HepG2 (cell line): ENCODE results near the gene USP35. TPM values are rescaled to one million over a fixed set of nuclear protein-coding genes. Genes with fewer than 3 reads are reported as not detected.

Experiments used
- ATAC-seq: fragments of 200-7000 bp; cut with Tn5 transposase; 3 replicates; pipeline ENCODE4 v1.9.1; 2020; ENCODE audit warnings: mild to moderate bottlenecking, moderate library complexity
- BruUV-seq: library from RNA; stranded (reverse); fragments of 400-500 nt; replicated peaks from 2 replicates; lab custom pipeline; 2021; lab: Mats Ljungman, UMichigan
- CTCF ChIA-PET: fragments of 300-600 bp; formaldehyde crosslinking; extraction: SDS; loops from one replicate; lab custom pipeline; 2021; ENCODE audit warnings: low total read pairs, inconsistent platforms, low intra/inter-chr PET ratio; lab: Yijun Ruan, JAX
- POLR2A ChIA-PET: fragments of 350-600 bp; sonication (Branson Sonifier 250); formaldehyde crosslinking; loops from one replicate; lab custom pipeline; 2020; ENCODE audit warnings: antibody characterized with exemption, inconsistent platforms; lab: Yijun Ruan, JAX
- DNase-seq: peaks from one replicate; pipeline ENCODE4 v3.0.0-alpha.2; 2015; ENCODE audit warnings: low spot score
- FAIRE-seq: peaks from 3 replicates; lab custom pipeline; 2011; peaks lifted over from hg19 to GRCh38; lab: Jason Lieb, UNC
- H2AFZ ChIP-seq: one replicate; pipeline ENCODE4 v1.6.1; 2011; ENCODE audit warnings: low read length, inconsistent platforms
- H3K27ac ChIP-seq: fragments of 300-600 bp; 3 replicates; pipeline ENCODE4 v1.8.0; 2011; ENCODE audit warnings: mixed run types, mild to moderate bottlenecking, mixed read lengths, low read length, inconsistent platforms; ENCODE audit not compliant: insufficient read depth; ENCODE audit errors: extremely low read length
- H3K27me3 ChIP-seq, 2 experiments: fragments of 200-600 bp in 1 of 2; 2 replicates in 1 of 2; 3 replicates in 1 of 2; pipeline versions ENCODE4 v1.6.0 to v1.8.0; 2011; ENCODE audit warnings: low read length in 2 of 2, mild to moderate bottlenecking in 2 of 2, moderate library complexity in 2 of 2, inconsistent platforms in 1 of 2; ENCODE audit not compliant: insufficient read depth in 2 of 2, control insufficient read depth in 1 of 2
- H3K36me3 ChIP-seq, 2 experiments: fragments of 200-600 bp in 1 of 2; replicated peaks in 1 of 2; 2 replicates in 1 of 2; 3 replicates in 1 of 2; pipeline versions ENCODE4 v1.5.1 to v1.8.0; 2011; ENCODE audit warnings: low read length in 2 of 2, inconsistent platforms in 1 of 2; ENCODE audit not compliant: insufficient read depth in 2 of 2, control insufficient read depth in 1 of 2
- H3K4me1 ChIP-seq: 2 replicates; pipeline ENCODE4 v1.5.1; 2012; ENCODE audit warnings: low read length, inconsistent platforms; ENCODE audit not compliant: insufficient read depth
- H3K4me2 ChIP-seq: 2 replicates; pipeline ENCODE4 v1.6.0; 2011; ENCODE audit warnings: low read depth, low read length, inconsistent platforms
- H3K4me3 ChIP-seq, 3 experiments: fragments of 200-600 bp in 1 of 3; sonication (generic), shearing (Covaris generic) in 1 of 3; replicated peaks in 1 of 3; 2 replicates each; pipeline ENCODE4 v1.5.1; 2011 to 2016; ENCODE audit warnings: low read length in 3 of 3, inconsistent platforms in 2 of 3, low read depth in 2 of 3, mild to moderate bottlenecking in 2 of 3, control low read depth in 1 of 3, mixed read lengths in 1 of 3; ENCODE audit not compliant: insufficient read depth in 1 of 3
- H3K79me2 ChIP-seq: one replicate; pipeline ENCODE4 v1.6.1; 2011; ENCODE audit warnings: low read length, inconsistent platforms; ENCODE audit not compliant: insufficient read depth
- H3K9ac ChIP-seq: 2 replicates; pipeline ENCODE4 v1.6.0; 2011; ENCODE audit warnings: mild to moderate bottlenecking, low read depth, low read length, inconsistent platforms; ENCODE audit not compliant: insufficient read depth
- H3K9me3 ChIP-seq: 2 replicates; pipeline ENCODE4 v1.5.1; 2012; ENCODE audit warnings: mild to moderate bottlenecking, low read length
- H4K20me1 ChIP-seq: 2 replicates; pipeline ENCODE4 v1.6.0; 2011; ENCODE audit warnings: inconsistent platforms, mild to moderate bottlenecking, low read length, moderate library complexity; ENCODE audit not compliant: insufficient read depth
- AFF4 ChIP-seq: sonication (generic); formaldehyde crosslinking; IDR thresholded peaks from 2 replicates; pipeline ENCODE4 v1.4.0; 2020; ENCODE audit warnings: missing genetic modification reagents
- GATAD2A ChIP-seq: IDR thresholded peaks from 2 replicates; pipeline ENCODE4 v1.6.1; 2016
- KLF11 ChIP-seq: IDR thresholded peaks from 2 replicates; pipeline ENCODE4 v1.6.1; 2016; ENCODE audit warnings: missing compliant biosample characterization
- MBD4 ChIP-seq: IDR thresholded peaks from 2 replicates; pipeline ENCODE4 v1.6.1; 2012; ENCODE audit warnings: low read length, inconsistent platforms, borderline replicate concordance
- ONECUT2 ChIP-seq: sonication (generic); formaldehyde crosslinking; IDR thresholded peaks from 2 replicates; pipeline ENCODE4 v1.4.0; 2020; ENCODE audit warnings: missing genetic modification reagents
- PCBP2 ChIP-seq: fragments of 200-400 bp; formaldehyde crosslinking; optimal IDR thresholded peaks from 2 replicates; pipeline ENCODE3; 2018; ENCODE audit warnings: low read length, low read depth; ENCODE audit not compliant: poor library complexity, severe bottlenecking
- PPARG ChIP-seq: conservative IDR thresholded peaks from 2 replicates; pipeline ENCODE4 v1.6.1; 2016; ENCODE audit warnings: missing biosample characterization, missing genetic modification reagents
- RBFOX2 ChIP-seq: fragments of 200-400 bp; formaldehyde crosslinking; IDR thresholded peaks from 2 replicates; pipeline ENCODE4 v1.6.1; 2017; ENCODE audit warnings: low read depth, mild to moderate bottlenecking, low read length
- RBM22 ChIP-seq: fragments of 200-400 bp; formaldehyde crosslinking; optimal IDR thresholded peaks from 2 replicates; pipeline ENCODE3; 2017; ENCODE audit warnings: mild to moderate bottlenecking, low read length, moderate library complexity
- ZBTB8A ChIP-seq: sonication (generic); formaldehyde crosslinking; IDR thresholded peaks from 2 replicates; pipeline ENCODE4 v1.4.0; 2020; ENCODE audit warnings: mild to moderate bottlenecking, low read depth, missing genetic modification reagents, borderline replicate concordance
- ZC3H13 ChIP-seq: sonication (generic); formaldehyde crosslinking; IDR thresholded peaks from 2 replicates; pipeline ENCODE4 v1.8.1; 2023; ENCODE audit warnings: mild to moderate bottlenecking, missing genetic modification reagents, moderate library complexity
- ZNF18 ChIP-seq: sonication (generic); formaldehyde crosslinking; IDR thresholded peaks from 2 replicates; pipeline ENCODE4 v1.8.0; 2022; ENCODE audit warnings: mild to moderate bottlenecking, missing genetic modification reagents; ENCODE audit not compliant: insufficient replicate concordance
- ZNF704 ChIP-seq: sonication (generic); formaldehyde crosslinking; IDR thresholded peaks from 2 replicates; pipeline ENCODE4 v1.8.1; 2023; ENCODE audit warnings: mild to moderate bottlenecking, inconsistent platforms, moderate library complexity, missing genetic modification reagents, borderline replicate concordance
- ZUFSP ChIP-seq: sonication (generic); formaldehyde crosslinking; IDR thresholded peaks from 2 replicates; pipeline ENCODE4 v1.9.0; 2021; ENCODE audit warnings: missing genetic modification reagents, mild to moderate bottlenecking, borderline replicate concordance
- WGBS: methylation state at CpG from one replicate; pipeline ENCODE4 v1.1.6; 2017; ENCODE audit warnings: low lambda C conversion rate; 5-methylcytosine and 5-hydroxymethylcytosine counted together
- in situ Hi-C: cut with HindIII; loops from 2 replicates; pipeline ENCODE4 v1.10.0; 2017; ENCODE audit warnings: low pct_unique_long_range_greater_than_20kb; ENCODE audit not compliant: extremely low pct_ligation_motif_present
- intact Hi-C: fragments of 100-400 bp; cut with micrococcal nuclease; formaldehyde crosslinking; loops from one replicate; pipeline ENCODE4 v1.10.0; 2022; ENCODE audit not compliant: unreplicated experiment
- polyA plus RNA-seq, 8 experiments: library from polyadenylated mRNA; depleted of rRNA in 3 of 8; stranded (reverse) in 7 of 8; unstranded in 1 of 8; fragments of >200 nt; fragmentation: Illumina TruSeq in 4 of 8; extraction: Trizol in 4 of 8; gene quantifications; 2 replicates each; pipeline versions ENCODE4 v1.2.1 to v1.2.3, GENCODE V29; 2011 to 2016; ENCODE audit warnings: low read depth in 4 of 8, missing spikeins in 1 of 8, mixed read lengths in 1 of 8; ENCODE audit not compliant: insufficient read depth in 1 of 8
- total RNA-seq, 5 experiments: library from RNA; depleted of rRNA; stranded (reverse); fragments of >200 nt; fragmentation: Illumina TruSeq; extraction: Trizol; gene quantifications; 2 replicates each; pipeline ENCODE4 v1.2.3, GENCODE V29; 2016; ENCODE audit warnings: low read depth in 1 of 5
- TF ChIP-seq, protein P1 (sequence below): sonication (generic); formaldehyde crosslinking; IDR thresholded peaks from 2 replicates; pipeline ENCODE4 v1.5.1; 2020; ENCODE audit warnings: mild to moderate bottlenecking, missing genetic modification reagents, moderate library complexity

The USP35 gene
- total and polyA plus RNA-seq, 2 of the 13 experiments (the other 11 are each of a cell fraction or from before 2014, with no cell fraction given), result 4.6 to 7.7 TPM

DNA sequence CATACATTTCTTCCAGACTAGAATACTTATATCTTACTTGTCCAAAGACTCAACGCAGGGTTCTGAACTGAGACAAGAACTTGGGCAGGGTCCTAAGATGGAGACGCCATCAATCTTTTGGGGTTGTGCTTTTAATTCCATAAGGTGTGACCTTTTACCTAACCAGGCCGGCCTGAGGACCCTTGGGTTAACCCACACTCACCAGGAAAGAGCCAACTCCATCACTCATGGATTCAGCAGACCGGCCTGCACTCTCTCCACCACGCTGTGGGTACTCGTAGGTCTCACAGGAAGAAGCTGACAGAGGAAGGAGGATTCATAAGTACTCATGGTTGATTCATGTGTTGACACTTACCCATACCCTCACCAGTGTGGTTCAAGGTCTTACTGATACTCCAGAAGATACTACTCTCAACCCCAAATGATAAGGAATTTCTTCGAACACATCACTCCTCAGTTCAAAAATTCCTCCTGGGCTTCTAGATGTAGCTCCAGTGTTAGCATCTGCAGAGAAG is 36.2 kb downstream of the USP35 start:
- H3K27ac ChIP-seq, result no peak overlapping the region
- no peak overlapping the region for H3K9ac ChIP-seq
- no TSS peak for BruUV-seq
- no peak overlapping the region for H2AFZ ChIP-seq
- peaks cover 17 to 38% of the 10 kb centered on the region in 2 experiments for H3K36me3 ChIP-seq
- ATAC-seq (no peak), FAIRE-seq (no peak), DNase-seq (no peak)
- H3K79me2 ChIP-seq, result no peaks in the 10 kb centered on the region
- no peak overlapping the region for H3K4me3 ChIP-seq
- ChIA-PET CTCF (no interaction called here), POLR2A (no interaction called here)
- intact Hi-C loops, result no loop called here
- in situ Hi-C loops, result loop anchor here (5.0 kb wide), 2 partner anchors 192 to 337 kb away; partner anchors contain the start of gene GAB2
- H3K27me3 ChIP-seq, result no peaks in the 10 kb centered on the region
- 96% methylated on average over 7 of the region's 7 CpGs for WGBS
- no peak overlapping the region for H3K4me2 ChIP-seq
- no peaks in the 10 kb centered on the region for H3K9me3 ChIP-seq
- H4K20me1 ChIP-seq, result no peaks in the 10 kb centered on the region
- peaks cover 13% of the 10 kb centered on the region for H3K4me1 ChIP-seq
- TF ChIP-seq PPARG (CRISPR knock-in tag), result no peak
- TF ChIP-seq, protein P1, sequence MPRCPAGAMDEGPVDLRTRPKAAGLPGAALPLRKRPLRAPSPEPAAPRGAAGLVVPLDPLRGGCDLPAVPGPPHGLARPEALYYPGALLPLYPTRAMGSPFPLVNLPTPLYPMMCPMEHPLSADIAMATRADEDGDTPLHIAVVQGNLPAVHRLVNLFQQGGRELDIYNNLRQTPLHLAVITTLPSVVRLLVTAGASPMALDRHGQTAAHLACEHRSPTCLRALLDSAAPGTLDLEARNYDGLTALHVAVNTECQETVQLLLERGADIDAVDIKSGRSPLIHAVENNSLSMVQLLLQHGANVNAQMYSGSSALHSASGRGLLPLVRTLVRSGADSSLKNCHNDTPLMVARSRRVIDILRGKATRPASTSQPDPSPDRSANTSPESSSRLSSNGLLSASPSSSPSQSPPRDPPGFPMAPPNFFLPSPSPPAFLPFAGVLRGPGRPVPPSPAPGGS, result no peak
- no peak for TF ChIP-seq ZNF18 (CRISPR knock-in tag)
- TF ChIP-seq ZBTB8A (CRISPR knock-in tag), result no peak
- TF ChIP-seq ONECUT2, result no peak
- no peak for TF ChIP-seq KLF11 (CRISPR knock-in tag)
- TF ChIP-seq PCBP2, result no peak
- TF ChIP-seq ZUFSP, result no peak
- no peak for TF ChIP-seq ZC3H13 (CRISPR knock-in tag)
- no peak for TF ChIP-seq MBD4
- no peak for TF ChIP-seq AFF4 (CRISPR knock-in tag)
- no peak for TF ChIP-seq GATAD2A
- no peak for TF ChIP-seq RBFOX2
- TF ChIP-seq RBM22, result no peak
- no peak for TF ChIP-seq ZNF704 (CRISPR knock-in tag)
